NT2/D1 (cell line): Measurements from ENCODE around the gene RSPO3.

Source experiments
- SUZ12 ChIP-seq: IDR thresholded peaks from 2 replicates; pipeline ENCODE4 v1.6.1; 2011; ENCODE audit not compliant: insufficient read length, insufficient read depth; ENCODE audit errors: extremely low read depth
- YY1 ChIP-seq: IDR thresholded peaks from 2 replicates; pipeline ENCODE4 v1.6.1; 2011; ENCODE audit not compliant: insufficient read length, insufficient read depth
- ZNF274 ChIP-seq: IDR thresholded peaks from 2 replicates; pipeline ENCODE4 v1.6.1; 2011; ENCODE audit warnings: mild to moderate bottlenecking, low read depth, low read length

- TF ChIP-seq YY1 (no peak), SUZ12 (no peak), ZNF274 (no peak)
These were observed 68.4 kb downstream of the RSPO3 start for GRCh38 chr6:127186889-127187288.
